HL-60 (cell line): ENCODE measurements around the gene STX18.

Experiments used
- DNase-seq, 2 experiments: peaks; one replicate each; pipeline ENCODE4 v3.0.0-alpha.2; 2010 to 2020; ENCODE audit warnings: low read depth in 1 of 2, low spot score in 1 of 2
- H3K27ac ChIP-seq: fragments of 250-450 bp; sonication (Bioruptor Pico); replicated peaks from 2 replicates; pipeline ENCODE4 v1.5.1; 2020; ENCODE audit warnings: mild to moderate bottlenecking, moderate library complexity
- H3K27me3 ChIP-seq: fragments of 250-450 bp; sonication (Bioruptor Pico); 2 replicates; pipeline ENCODE4 v1.5.1; 2021; ENCODE audit warnings: mild to moderate bottlenecking, moderate library complexity; ENCODE audit not compliant: insufficient read depth, poor library complexity, severe bottlenecking
- H3K4me3 ChIP-seq: replicated peaks from 2 replicates; pipeline ENCODE4 v1.5.1; 2011; ENCODE audit warnings: mild to moderate bottlenecking, control low read depth, low read length; ENCODE audit not compliant: insufficient read depth
- GABPA ChIP-seq: IDR thresholded peaks from 2 replicates; pipeline ENCODE4 v1.6.1; 2012; ENCODE audit warnings: low read depth
- POLR2AphosphoS5 ChIP-seq: IDR thresholded peaks from 2 replicates; pipeline ENCODE4 v1.6.1; 2012; ENCODE audit warnings: low read depth
- SPI1 ChIP-seq: IDR thresholded peaks from 2 replicates; pipeline ENCODE4 v1.6.1; 2012; ENCODE audit warnings: low read depth, mild to moderate bottlenecking, borderline replicate concordance
- TF ChIP-seq, protein P1 (sequence below): IDR thresholded peaks from one replicate; pipeline ENCODE4 v1.5.1; 2011; ENCODE audit warnings: low read length, control low read depth, inconsistent platforms; ENCODE audit not compliant: insufficient read depth
- TF ChIP-seq, protein P2 (sequence below): IDR thresholded peaks from 2 replicates; pipeline ENCODE4 v1.6.1; 2012; ENCODE audit warnings: low read depth; ENCODE audit not compliant: insufficient replicate concordance

Gene STX18

DNA sequence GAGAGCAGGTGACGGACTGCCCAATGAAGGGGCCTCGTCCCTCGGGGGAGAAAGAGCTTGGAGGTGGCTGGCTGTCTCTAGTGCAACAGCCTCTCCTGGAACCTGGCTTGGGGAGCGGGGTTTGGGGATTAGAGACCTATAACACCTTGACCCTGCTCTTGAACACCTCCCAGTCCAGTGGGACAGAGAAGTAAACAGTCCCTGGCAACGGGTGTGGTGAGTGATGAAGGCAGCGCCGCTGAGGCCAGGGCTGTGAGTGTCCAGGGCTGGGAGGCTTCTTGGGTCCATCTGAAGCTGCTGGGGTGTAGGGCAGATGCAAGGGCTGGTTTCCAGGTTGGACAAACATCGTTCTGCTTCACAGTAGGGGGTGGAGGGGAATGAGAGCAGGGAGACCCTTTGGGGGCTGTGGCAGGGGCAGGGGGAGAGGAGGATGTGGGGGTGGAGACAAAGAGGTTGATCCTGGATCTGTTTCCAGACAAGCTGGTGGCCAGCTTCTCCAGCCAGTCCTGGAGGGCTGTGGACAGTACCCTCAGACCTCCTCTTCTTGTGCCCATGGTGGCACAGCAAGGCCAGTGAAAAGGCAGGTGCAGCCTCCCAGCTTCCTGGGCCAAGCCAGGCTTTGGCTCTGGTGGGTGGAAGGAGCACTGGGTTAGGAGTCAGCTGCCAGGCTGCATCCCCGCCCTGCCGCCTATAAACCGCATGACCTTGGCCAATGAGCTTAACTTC is 151.2 kb downstream of the STX18 start:
- no peak overlapping the region for H3K27ac ChIP-seq
- no peak for DNase-seq
- no peak overlapping the region for H3K4me3 ChIP-seq
- peaks cover 46% of the 10 kb centered on the region for H3K27me3 ChIP-seq
- TF ChIP-seq, protein P1, sequence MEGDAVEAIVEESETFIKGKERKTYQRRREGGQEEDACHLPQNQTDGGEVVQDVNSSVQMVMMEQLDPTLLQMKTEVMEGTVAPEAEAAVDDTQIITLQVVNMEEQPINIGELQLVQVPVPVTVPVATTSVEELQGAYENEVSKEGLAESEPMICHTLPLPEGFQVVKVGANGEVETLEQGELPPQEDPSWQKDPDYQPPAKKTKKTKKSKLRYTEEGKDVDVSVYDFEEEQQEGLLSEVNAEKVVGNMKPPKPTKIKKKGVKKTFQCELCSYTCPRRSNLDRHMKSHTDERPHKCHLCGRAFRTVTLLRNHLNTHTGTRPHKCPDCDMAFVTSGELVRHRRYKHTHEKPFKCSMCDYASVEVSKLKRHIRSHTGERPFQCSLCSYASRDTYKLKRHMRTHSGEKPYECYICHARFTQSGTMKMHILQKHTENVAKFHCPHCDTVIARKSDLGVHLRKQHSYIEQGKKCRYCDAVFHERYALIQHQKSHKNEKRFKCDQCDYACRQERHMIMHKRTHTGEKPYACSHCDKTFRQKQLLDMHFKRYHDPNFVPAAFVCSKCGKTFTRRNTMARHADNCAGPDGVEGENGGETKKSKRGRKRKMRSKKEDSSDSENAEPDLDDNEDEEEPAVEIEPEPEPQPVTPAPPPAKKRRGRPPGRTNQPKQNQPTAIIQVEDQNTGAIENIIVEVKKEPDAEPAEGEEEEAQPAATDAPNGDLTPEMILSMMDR = no peak
- no peak for TF ChIP-seq SPI1
- TF ChIP-seq POLR2AphosphoS5 = no peak
- no peak for TF ChIP-seq GABPA
- TF ChIP-seq, protein P2, sequence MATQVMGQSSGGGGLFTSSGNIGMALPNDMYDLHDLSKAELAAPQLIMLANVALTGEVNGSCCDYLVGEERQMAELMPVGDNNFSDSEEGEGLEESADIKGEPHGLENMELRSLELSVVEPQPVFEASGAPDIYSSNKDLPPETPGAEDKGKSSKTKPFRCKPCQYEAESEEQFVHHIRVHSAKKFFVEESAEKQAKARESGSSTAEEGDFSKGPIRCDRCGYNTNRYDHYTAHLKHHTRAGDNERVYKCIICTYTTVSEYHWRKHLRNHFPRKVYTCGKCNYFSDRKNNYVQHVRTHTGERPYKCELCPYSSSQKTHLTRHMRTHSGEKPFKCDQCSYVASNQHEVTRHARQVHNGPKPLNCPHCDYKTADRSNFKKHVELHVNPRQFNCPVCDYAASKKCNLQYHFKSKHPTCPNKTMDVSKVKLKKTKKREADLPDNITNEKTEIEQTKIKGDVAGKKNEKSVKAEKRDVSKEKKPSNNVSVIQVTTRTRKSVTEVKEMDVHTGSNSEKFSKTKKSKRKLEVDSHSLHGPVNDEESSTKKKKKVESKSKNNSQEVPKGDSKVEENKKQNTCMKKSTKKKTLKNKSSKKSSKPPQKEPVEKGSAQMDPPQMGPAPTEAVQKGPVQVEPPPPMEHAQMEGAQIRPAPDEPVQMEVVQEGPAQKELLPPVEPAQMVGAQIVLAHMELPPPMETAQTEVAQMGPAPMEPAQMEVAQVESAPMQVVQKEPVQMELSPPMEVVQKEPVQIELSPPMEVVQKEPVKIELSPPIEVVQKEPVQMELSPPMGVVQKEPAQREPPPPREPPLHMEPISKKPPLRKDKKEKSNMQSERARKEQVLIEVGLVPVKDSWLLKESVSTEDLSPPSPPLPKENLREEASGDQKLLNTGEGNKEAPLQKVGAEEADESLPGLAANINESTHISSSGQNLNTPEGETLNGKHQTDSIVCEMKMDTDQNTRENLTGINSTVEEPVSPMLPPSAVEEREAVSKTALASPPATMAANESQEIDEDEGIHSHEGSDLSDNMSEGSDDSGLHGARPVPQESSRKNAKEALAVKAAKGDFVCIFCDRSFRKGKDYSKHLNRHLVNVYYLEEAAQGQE = no peak

DNA sequence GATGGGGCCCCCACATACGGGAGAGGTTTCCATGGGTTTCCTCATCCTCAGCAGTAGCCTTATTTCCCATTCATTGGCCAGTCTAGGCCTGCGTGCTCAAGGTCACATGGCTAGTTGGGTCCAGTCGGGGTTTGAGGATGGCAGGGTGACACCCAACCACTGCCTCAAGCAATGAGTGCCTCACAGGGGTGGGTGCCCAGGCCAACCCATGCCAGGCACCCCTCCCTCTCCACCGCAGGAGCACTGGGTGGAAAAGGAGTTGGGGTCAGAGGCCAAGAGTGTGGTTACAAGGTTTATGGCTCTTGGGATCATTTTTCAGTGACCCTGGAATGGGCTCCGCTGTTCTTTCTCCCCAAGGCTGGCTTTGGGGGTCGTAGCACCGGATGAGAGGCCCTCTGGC is 151.8 kb downstream of the STX18 start:
- Histone ChIP-seq H3K27ac (no peak overlapping the region), H3K4me3 (no peak overlapping the region), H3K27me3 (peaks cover 44% of the 10 kb centered on the region)
- DNase-seq = no peak
- TF ChIP-seq, protein P2 = no peak
- TF ChIP-seq GABPA (no peak), SPI1 (no peak), POLR2AphosphoS5 (no peak)
- TF ChIP-seq, protein P1 = no peak

DNA sequence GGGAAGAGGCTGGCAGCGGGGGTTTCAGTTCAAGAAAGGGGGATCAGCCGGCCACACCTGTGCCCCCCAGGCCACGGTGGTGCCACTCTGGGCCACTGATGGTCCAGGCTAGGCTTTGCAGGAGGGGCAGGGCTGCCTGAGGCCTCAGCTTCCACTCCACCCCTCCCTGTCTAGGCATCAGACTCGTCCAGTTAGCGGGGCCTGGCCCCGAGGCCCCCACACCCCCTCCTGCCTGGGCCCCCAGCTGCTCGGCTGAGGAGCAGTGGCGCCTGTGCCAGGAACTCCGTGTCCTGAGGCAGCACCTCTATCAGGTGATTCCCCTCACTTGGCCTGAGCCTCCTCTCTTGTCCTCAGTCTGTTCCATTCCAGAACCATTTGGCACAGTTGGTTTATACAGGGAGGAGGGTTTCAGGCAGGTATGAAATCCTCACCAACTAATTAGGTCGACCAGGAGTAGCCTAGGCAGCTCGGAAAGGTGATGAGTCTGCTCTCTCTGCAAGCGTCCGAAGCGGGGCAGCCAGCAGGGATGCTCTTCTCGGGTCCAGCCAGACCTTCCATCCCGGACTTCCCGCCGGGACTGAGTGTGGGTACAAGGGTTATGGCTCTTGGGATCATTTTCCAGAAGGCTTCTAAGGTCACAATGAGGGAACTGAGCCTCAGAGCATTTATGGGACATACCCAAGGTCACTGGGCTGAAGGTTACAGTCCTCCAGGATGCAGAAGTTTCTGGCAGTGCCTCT is 152.8 kb downstream of the STX18 start:
- TF ChIP-seq SPI1 (no peak), GABPA (no peak), POLR2AphosphoS5 (no peak)
- TF ChIP-seq, protein P2 = no peak
- TF ChIP-seq, protein P1 = no peak
- DNase-seq = no peak
- H3K27me3 ChIP-seq = peaks cover 49% of the 10 kb centered on the region
- H3K27ac ChIP-seq = no peak overlapping the region
- H3K4me3 ChIP-seq = no peak overlapping the region
